Measurements from ENCODE around the gene RHOT1.

RHOT1 gene

DNA sequence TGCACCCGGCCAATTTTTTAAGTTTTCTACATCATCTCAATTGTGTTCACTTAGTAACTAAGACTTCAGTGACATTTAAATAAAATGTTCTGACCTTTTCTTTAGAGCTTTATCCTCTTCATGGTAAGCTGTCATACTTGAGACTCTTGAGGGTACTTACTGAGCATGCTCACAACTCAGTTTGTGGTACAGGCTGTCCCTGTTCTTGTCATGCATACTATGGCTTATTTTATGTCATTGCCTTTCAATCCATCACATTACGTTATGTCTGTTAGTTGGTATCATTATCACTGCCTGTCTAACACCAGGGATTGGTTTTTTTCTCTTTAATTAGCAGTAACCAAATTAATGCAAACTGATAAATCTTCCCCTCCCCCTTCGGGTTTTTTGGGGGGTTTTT lies 81.4 kb downstream of the RHOT1 start:
- DNase-seq (ENCODE audit: low spot score), result no peak
- TF ChIP-seq, protein P1, sequence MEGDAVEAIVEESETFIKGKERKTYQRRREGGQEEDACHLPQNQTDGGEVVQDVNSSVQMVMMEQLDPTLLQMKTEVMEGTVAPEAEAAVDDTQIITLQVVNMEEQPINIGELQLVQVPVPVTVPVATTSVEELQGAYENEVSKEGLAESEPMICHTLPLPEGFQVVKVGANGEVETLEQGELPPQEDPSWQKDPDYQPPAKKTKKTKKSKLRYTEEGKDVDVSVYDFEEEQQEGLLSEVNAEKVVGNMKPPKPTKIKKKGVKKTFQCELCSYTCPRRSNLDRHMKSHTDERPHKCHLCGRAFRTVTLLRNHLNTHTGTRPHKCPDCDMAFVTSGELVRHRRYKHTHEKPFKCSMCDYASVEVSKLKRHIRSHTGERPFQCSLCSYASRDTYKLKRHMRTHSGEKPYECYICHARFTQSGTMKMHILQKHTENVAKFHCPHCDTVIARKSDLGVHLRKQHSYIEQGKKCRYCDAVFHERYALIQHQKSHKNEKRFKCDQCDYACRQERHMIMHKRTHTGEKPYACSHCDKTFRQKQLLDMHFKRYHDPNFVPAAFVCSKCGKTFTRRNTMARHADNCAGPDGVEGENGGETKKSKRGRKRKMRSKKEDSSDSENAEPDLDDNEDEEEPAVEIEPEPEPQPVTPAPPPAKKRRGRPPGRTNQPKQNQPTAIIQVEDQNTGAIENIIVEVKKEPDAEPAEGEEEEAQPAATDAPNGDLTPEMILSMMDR (IDR thresholded peaks at IDR 0.05; ENCODE audit: extremely low read depth, missing control alignments), result no peak

DNA sequence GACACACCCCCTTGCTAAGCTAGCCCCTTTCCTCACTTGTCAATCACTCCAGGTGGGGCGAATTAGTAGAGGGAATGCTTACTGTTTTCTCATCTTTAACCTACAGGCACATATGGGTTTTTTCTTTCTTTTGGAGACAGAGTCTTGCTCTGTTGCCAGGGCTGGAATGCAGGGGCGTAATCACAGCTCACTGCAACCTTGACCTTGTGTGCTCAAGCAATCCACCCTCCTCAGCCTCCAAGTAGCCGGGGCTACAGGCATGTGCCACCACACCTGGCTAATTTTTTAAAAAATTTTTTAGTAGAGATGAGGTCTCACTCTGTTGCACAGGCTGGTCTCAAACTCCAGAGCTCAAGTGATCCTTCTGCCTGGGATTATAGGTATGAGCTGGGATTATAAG lies 84.6 kb downstream of the RHOT1 start:
- TF ChIP-seq, protein P1 (IDR thresholded peaks at IDR 0.05; ENCODE audit: extremely low read depth, missing control alignments), result no peak
- no peak for DNase-seq (ENCODE audit: low spot score)

DNA sequence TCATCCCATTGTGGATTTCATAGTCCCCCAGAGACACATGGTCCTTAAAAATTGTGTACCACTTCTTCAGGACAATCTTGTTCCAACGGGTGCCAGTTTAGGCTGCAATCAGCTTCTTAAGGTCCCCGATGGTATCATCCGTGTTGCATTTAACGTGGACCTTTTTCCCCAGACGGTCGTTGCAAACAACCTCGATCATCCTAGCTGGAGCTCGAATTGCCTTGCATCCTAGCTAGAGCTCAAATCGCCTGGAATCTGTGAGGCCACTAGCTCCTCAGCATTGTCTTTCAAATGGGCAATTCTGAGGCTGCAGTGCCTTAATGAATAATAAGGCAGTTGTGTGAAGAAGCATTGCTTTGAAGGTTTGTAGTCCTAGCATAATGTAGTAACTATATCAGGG lies 85.6 kb downstream of the RHOT1 start:
- TF ChIP-seq, protein P1 (IDR thresholded peaks at IDR 0.05; ENCODE audit: extremely low read depth, missing control alignments), result no peak
- DNase-seq (ENCODE audit: low spot score), result no peak

DNA sequence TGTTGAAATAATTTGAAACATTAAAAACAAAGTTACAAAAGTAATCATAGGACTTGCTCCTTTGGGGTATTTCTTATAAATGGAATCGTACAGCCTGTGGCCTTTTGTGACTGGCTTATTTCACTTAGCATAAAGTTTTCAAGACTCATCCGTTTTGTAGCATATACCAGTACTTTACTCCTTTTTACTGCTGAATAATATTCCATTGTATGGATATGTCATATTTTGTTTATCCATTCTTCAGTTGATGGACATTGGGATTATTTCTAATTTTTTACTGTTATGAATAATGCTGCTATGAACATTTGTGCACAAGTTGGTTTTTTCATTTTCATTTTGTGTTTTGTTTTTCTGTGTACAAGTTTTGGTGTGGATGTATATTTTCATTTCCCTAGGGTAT lies 93.3 kb downstream of the RHOT1 start:
- TF ChIP-seq, protein P1 (IDR thresholded peaks at IDR 0.05; ENCODE audit: extremely low read depth, missing control alignments), result no peak
- DNase-seq (ENCODE audit: low spot score), result no peak

DNA sequence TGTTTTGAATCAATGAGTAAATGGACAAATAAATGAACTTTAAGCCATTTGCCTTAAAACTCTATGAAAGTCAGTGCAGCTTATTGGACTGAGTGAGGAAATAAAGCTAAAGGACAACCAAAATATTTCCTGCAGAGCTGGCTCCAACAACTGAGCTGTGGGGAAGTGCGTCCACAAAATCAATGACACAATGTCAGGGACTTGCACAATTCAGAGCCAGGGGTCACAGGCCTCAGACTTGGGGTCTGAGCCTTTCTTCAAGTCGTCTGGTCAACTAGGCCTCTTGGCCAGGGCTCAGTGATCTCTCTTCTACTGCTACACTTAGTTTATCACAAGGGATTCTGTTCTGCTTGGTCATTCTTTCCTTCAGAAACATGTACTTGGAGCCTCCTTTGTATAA lies 97.2 kb downstream of the RHOT1 start:
- DNase-seq (ENCODE audit: low spot score), result no peak
- TF ChIP-seq, protein P1 (IDR thresholded peaks at IDR 0.05; ENCODE audit: extremely low read depth, missing control alignments), result no peak

DNA sequence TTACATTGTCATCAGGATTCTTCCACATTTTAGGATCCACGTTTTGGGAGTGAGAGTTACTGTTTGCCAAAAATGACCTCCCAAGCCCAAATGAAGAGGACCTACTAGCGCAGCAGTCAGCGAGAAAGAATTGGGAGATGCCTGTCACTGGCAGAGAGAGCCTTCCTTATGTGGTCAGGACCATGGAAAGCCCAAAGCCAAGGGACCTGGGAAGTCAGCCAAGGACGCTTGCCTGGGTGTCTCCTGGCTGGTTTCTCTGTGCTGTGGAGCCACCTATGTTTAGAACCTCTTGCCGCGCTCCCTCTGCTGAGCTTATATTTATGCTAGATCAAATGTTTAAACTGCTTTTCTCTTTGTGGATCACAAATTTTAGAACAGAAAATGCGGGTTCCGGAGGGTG lies 98.4 kb downstream of the RHOT1 start:
- DNase-seq (ENCODE audit: low spot score), result no peak
- TF ChIP-seq, protein P1 (IDR thresholded peaks at IDR 0.05; ENCODE audit: extremely low read depth, missing control alignments), result no peak

DNA sequence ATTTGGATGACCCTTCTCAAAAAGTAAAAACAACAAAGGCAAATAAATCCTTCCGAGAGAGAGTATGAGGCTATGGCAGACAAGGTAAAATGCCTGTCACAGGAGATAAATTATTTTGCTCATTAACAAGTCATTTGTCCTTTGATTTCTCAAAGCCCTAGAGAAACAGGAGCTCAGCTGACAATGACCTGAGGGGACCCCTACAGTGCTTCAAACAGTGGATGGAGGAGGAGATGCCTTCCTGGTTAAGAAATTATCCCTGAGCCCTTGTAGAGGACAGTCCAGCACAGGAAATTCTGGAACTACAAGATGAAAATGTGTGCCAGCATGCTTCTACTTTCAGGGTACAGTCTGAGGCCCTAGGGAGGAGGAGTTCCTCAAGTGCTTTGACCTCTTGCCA lies 99.3 kb downstream of the RHOT1 start:
- TF ChIP-seq, protein P1 (IDR thresholded peaks at IDR 0.05; ENCODE audit: extremely low read depth, missing control alignments), result no peak
- DNase-seq (ENCODE audit: low spot score), result no peak
